HG02840 (cell line): ENCODE measurements around the gene CETP.
"Not testable (repeated sequence)": the region's sequence is repeated elsewhere in the genome, so short reads cannot be mapped to it uniquely, and the experiment has no call there.

Experiments used
- ATAC-seq: cut with Tn5 transposase; IDR thresholded peaks from one replicate; pipeline ENCODE4 v1.9.1; 2021; ENCODE audit warnings: mild to moderate bottlenecking, moderate library complexity, moderate number of reproducible peaks; ENCODE audit not compliant: unreplicated experiment, low FRiP score

CETP gene

GRCh38 chr16:56977823-56978430, 16.2 kb downstream of the CETP start:
- ATAC-seq = no peak

- no peak for ATAC-seq
These were observed 18.4 kb downstream of the CETP start for GRCh38 chr16:56980201-56980535.

GRCh38 chr16:56980792-56981724, 19.3 kb downstream of the CETP start:
- ATAC-seq = no peak

- ATAC-seq = no peak
These were observed 20.1 kb downstream of the CETP start for GRCh38 chr16:56981729-56982271.

GRCh38 chr16:56982695-56983094, 20.9 kb downstream of the CETP start:
- ATAC-seq = no peak

- ATAC-seq = no peak
These were observed 21.5 kb downstream of the CETP start for GRCh38 chr16:56983211-56983751.

GRCh38 chr16:56984639-56985038, 22.9 kb downstream of the CETP start:
- ATAC-seq = no peak

GRCh38 chr16:56985288-56985961, 23.7 kb downstream of the CETP start:
- ATAC-seq = no peak

GRCh38 chr16:56985962-56986360, 24.2 kb downstream of the CETP start:
- ATAC-seq = no peak

- no peak for ATAC-seq
These were observed 24.6 kb downstream of the CETP start for GRCh38 chr16:56986361-56986760.

GRCh38 chr16:56986908-56987307, 25.2 kb downstream of the CETP start:
- not testable (repeated sequence) for ATAC-seq

GRCh38 chr16:56987692-56988091, 25.9 kb downstream of the CETP start:
- ATAC-seq = no peak

GRCh38 chr16:56988161-56988947, 26.6 kb downstream of the CETP start:
- ATAC-seq = no peak

GRCh38 chr16:56988948-56989945, 27.5 kb downstream of the CETP start, which contains the start of gene NLRC5:
TSS of gene NLRC5 (plus strand) at chr16:56989557. CDS start at chr16:57020713, 31,156 bp downstream.
- ATAC-seq = peak; percentile 56

- no peak for ATAC-seq
These were observed 28.2 kb downstream of the CETP start for GRCh38 chr16:56989988-56990387.

- ATAC-seq = no peak
These were observed 28.9 kb downstream of the CETP start for GRCh38 chr16:56990407-56991286.

GRCh38 chr16:56992431-56992830, 30.7 kb downstream of the CETP start:
- ATAC-seq = not testable (repeated sequence)

GRCh38 chr16:56993204-56993603, 31.5 kb downstream of the CETP start:
- ATAC-seq = no peak
